KMS-11 (cell line): ENCODE results near the gene TGFBR1.

Experiments used
- H2AFZ ChIP-seq: fragments of 200-600 bp; sonication (generic); 2 replicates; pipeline ENCODE4 v1.6.1; 2016; ENCODE audit warnings: antibody characterized with exemption, mixed run types, low read depth
- H3K27ac ChIP-seq: fragments of 200-600 bp; sonication (generic); 2 replicates; pipeline ENCODE4 v1.6.1; 2016; ENCODE audit warnings: mild to moderate bottlenecking, mixed run types
- H3K27me3 ChIP-seq: fragments of 200-600 bp; sonication (generic); 2 replicates; pipeline ENCODE4 v1.6.1; 2017; ENCODE audit warnings: mild to moderate bottlenecking, low read depth, mixed run types, moderate library complexity; ENCODE audit not compliant: insufficient read depth
- H3K36me3 ChIP-seq: fragments of 200-600 bp; sonication (generic); 2 replicates; pipeline ENCODE4 v1.6.1; 2017; ENCODE audit warnings: mild to moderate bottlenecking, mixed run types; ENCODE audit not compliant: insufficient read depth
- H3K4me1 ChIP-seq: fragments of 200-600 bp; sonication (generic); 2 replicates; pipeline ENCODE4 v1.6.1; 2016; ENCODE audit warnings: mild to moderate bottlenecking, low read depth, mixed run types; ENCODE audit not compliant: poor library complexity, severe bottlenecking
- H3K4me2 ChIP-seq: fragments of 200-600 bp; sonication (generic); 2 replicates; pipeline ENCODE4 v1.7.0; 2016; ENCODE audit warnings: mild to moderate bottlenecking, mixed run types
- H3K4me3 ChIP-seq: fragments of 200-600 bp; sonication (generic); IDR thresholded peaks from 2 replicates; pipeline ENCODE4 v1.6.1; 2017; ENCODE audit warnings: low read depth, low read length, mixed read lengths; ENCODE audit not compliant: insufficient read depth
- H3K79me2 ChIP-seq: fragments of 200-600 bp; sonication (generic); 2 replicates; pipeline ENCODE4 v1.6.1; 2016; ENCODE audit warnings: low read depth, mixed run types; ENCODE audit not compliant: insufficient read depth
- H3K9ac ChIP-seq: fragments of 200-600 bp; sonication (generic); 2 replicates; pipeline ENCODE4 v1.6.1; 2016; ENCODE audit warnings: mild to moderate bottlenecking, mixed run types
- H4K20me1 ChIP-seq: fragments of 200-600 bp; sonication (generic); 2 replicates; pipeline ENCODE4 v1.6.1; 2016; ENCODE audit warnings: mild to moderate bottlenecking, mixed run types; ENCODE audit not compliant: insufficient read depth
- TF ChIP-seq, protein P1 (sequence below): fragments of 200-600 bp; sonication (generic); conservative IDR thresholded peaks from 2 replicates; pipeline ENCODE4 v1.6.1; 2017; ENCODE audit warnings: low read depth, mild to moderate bottlenecking, antibody characterized with exemption, low read length, moderate library complexity, mixed read lengths

The TGFBR1 gene

DNA sequence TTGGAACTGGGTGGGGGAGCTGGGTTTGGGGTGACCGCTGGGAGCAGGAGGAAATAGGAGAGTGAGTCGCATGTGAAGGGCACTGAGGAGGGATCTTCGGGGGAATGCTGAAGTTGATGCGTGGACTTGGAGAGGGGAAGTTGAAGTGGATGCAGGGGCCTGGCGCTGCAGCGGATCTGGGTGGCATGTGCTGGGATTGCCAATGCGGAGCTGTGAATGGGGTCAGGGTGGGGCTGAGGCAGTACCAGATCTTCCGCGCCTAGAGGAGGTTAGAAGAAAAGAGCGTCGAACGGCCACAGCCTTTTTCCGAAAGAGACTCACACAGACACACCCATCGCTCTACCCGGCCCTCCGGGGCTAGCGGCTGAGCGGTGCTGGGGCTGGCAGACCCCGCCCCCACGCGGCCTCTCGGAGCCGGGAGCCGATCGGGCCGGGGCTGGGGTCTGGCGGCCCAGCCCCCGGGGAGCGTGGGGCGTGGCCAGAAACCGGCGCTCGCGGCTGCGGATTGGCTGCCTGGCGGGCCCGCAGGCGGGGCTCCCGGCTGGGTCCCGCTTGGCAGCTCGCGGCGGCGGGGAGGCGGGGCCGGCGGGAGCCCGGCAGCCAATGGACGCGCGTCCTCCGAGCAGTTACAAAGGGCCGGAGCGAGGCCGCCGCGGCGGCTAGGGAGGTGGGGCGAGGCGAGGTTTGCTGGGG lies at the start of gene TGFBR1:
Gene TGFBR1 (plus strand): TSS at position 655 of the 693 bp plus-strand sequence. CDS start 93 bp downstream, outside the sequence.
- Histone ChIP-seq H3K9ac (peak within 1 kb of the TSS; percentile 33; the same call in 1 of the 2 replicates), H3K4me2 (peak within 1 kb of the TSS; percentile 59), H3K27ac (no peak within 1 kb of the TSS), H3K4me3 (no peak within 1 kb of the TSS), H3K79me2 (peaks cover 26% of the 10 kb centered on the region; the same call in 1 of the 2 replicates), H2AFZ (peak within 1 kb of the TSS; percentile 57; the same call in 1 of the 2 replicates), H3K4me1 (peaks cover 29% of the 10 kb centered on the region), H4K20me1 (no peaks in the 10 kb centered on the region), H3K36me3 (no peaks in the 10 kb centered on the region), H3K27me3 (no peaks in the 10 kb centered on the region)
- TF ChIP-seq, protein P1, sequence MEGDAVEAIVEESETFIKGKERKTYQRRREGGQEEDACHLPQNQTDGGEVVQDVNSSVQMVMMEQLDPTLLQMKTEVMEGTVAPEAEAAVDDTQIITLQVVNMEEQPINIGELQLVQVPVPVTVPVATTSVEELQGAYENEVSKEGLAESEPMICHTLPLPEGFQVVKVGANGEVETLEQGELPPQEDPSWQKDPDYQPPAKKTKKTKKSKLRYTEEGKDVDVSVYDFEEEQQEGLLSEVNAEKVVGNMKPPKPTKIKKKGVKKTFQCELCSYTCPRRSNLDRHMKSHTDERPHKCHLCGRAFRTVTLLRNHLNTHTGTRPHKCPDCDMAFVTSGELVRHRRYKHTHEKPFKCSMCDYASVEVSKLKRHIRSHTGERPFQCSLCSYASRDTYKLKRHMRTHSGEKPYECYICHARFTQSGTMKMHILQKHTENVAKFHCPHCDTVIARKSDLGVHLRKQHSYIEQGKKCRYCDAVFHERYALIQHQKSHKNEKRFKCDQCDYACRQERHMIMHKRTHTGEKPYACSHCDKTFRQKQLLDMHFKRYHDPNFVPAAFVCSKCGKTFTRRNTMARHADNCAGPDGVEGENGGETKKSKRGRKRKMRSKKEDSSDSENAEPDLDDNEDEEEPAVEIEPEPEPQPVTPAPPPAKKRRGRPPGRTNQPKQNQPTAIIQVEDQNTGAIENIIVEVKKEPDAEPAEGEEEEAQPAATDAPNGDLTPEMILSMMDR: no peak

DNA sequence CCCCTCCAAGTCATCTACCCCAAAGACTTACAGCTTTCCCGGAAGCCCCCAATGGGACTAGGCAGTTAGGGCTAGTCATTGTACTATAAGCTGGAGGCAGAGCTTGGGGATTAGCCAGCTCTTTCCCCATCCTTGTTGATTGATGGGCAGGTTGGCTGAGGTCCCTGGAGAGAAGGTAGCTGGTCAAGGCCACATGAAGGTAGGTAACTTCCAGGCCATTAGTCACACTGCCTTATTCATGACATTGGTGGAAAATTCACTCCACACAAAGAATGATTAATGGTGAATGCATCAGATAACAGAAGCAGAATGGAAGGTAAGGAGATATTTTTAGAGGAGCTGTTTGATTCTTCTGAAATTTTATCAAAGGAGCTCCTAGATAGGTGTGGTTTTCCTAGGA lies 49.5 kb upstream of the TGFBR1 start:
- peak overlapping the region; percentile 98; the same call in 1 of the 2 replicates for H3K4me2 ChIP-seq

DNA sequence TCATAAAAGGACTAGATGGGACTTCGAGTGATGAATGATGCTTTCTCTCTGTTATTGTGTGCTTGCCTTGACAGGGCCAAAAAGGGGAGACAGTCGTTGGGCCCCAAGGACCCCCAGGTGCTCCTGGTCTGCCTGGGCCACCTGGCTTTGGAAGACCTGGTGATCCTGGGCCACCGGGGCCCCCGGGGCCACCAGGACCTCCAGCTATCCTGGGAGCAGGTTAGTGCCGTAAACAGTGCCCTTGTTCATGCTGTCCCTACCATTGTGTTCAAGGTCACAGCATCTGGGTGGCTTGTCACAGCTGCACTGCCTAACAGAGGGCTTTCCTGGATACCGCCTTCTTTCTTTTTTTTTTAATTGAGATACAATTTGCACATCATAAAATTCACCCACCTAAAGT lies 48.7 kb upstream of the TGFBR1 start:
- H3K36me3 ChIP-seq: no peaks in the 10 kb centered on the region
- H3K27me3 ChIP-seq: no peaks in the 10 kb centered on the region
- no peaks in the 10 kb centered on the region for H3K79me2 ChIP-seq
- TF ChIP-seq, protein P1: no peak
- no peak overlapping the region for H2AFZ ChIP-seq
- H3K27ac ChIP-seq: no peak overlapping the region
- peaks cover 85% of the 10 kb centered on the region for H3K4me1 ChIP-seq
- H3K9ac ChIP-seq: no peak overlapping the region
- H3K4me3 ChIP-seq: no peak overlapping the region
- H4K20me1 ChIP-seq: no peaks in the 10 kb centered on the region
- H3K4me2 ChIP-seq: peak overlapping the region; percentile 76; the same call in 1 of the 2 replicates

More for the DNA sequence above, 49.5 kb upstream of the TGFBR1 start:
- Histone ChIP-seq H3K9ac (no peak overlapping the region), H3K4me1 (peaks cover 85% of the 10 kb centered on the region), H3K27ac (no peak overlapping the region), H3K4me3 (no peak overlapping the region), H2AFZ (no peak overlapping the region), H3K27me3 (no peaks in the 10 kb centered on the region), H3K79me2 (no peaks in the 10 kb centered on the region), H3K36me3 (no peaks in the 10 kb centered on the region), H4K20me1 (no peaks in the 10 kb centered on the region)
- TF ChIP-seq, protein P1: no peak

DNA sequence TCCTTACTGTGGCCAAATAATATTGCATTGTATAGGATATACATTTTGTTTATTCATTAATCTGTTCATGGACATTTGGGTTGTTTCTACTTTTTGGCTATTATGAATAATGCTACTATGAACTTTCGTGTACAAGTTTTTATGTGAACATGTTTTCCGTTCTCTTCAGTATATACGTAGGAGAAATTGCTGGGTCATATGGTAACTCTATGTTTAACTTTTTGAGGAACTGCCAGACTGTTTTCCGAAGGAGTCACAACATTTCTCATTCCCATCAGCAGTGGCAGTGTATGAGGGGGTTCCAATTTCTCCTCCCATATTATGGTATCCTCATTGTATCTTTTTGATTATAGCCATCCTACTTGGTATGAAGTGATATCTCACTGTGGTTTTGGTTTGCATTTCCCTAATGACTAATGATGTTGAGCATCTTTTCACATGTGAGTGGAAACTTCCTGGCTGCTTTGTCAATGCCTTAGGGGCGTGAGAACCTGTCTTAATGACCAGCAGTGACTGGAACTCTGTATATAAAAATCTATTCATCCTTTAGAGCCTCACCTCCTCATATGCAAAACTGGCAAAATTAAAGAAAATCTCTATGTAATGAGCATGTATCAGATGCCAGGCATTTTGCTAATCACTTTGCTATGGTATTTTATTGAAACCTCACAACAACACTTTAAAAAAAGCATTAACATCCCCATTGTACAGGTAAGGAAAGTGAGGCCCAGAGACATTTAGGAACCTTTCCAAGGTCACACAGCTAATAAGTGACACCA lies 47.8 kb upstream of the TGFBR1 start:
- Histone ChIP-seq H3K4me1 (peaks cover 78% of the 10 kb centered on the region), H3K4me3 (no peak overlapping the region), H3K4me2 (peak overlapping the region; percentile 76), H3K27me3 (no peaks in the 10 kb centered on the region), H3K79me2 (no peaks in the 10 kb centered on the region), H4K20me1 (no peaks in the 10 kb centered on the region), H3K9ac (no peak overlapping the region), H2AFZ (no peak overlapping the region), H3K27ac (peak overlapping the region; percentile 42; the same call in 1 of the 2 replicates), H3K36me3 (no peaks in the 10 kb centered on the region)
- TF ChIP-seq, protein P1: no peak
